ENCODE data around the gene KNSTRN.

- peak; percentile 77 for TF ChIP-seq CTCF (IDR thresholded peaks at IDR 0.05; ENCODE audit: low read depth, low read length)
- no peak for TF ChIP-seq EZH2phosphoT487 (IDR thresholded peaks at IDR 0.05; ENCODE audit: low read depth)
Measured at GRCh38 chr15:40336744-40337122, 45.8 kb upstream of the KNSTRN start.

All from OCI-LY3 (cell line).